GM21576 (cell line): Measurements from ENCODE around the gene SOS1.

ENCODE experiments used
- ATAC-seq: cut with Tn5 transposase; IDR thresholded peaks from one replicate; pipeline ENCODE4 v1.9.1; 2021; ENCODE audit warnings: mild to moderate bottlenecking, moderate library complexity; ENCODE audit not compliant: unreplicated experiment

Gene SOS1

DNA sequence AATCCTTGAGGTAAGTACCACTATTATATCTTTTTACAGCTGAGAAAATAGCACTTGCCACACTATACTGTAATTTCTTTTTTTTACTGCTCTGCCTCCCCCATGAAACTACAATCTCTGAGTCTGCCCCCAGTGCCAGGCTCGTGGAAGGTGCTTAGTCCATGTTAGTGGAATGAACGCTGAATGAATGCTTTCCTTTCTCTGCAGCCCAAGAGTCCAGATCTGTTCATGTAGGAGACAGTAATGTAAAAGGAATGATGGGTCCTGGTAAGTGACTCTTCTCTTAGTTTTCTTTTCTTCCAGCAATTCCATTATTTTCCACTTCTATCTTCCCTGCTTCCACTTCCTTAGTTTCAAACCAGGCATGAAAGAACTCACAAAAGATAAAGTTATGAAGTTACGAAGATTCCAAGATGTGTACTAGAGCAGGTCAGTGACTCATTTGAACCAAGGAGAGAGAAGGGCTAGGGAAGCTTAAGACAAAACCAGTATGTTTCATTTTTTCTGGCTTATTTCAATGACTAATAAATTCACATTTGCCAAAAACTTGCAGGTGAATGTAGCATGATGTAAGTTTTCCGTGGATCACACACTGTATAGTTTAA is 185.2 kb downstream of the SOS1 start:
- ATAC-seq = no peak

DNA sequence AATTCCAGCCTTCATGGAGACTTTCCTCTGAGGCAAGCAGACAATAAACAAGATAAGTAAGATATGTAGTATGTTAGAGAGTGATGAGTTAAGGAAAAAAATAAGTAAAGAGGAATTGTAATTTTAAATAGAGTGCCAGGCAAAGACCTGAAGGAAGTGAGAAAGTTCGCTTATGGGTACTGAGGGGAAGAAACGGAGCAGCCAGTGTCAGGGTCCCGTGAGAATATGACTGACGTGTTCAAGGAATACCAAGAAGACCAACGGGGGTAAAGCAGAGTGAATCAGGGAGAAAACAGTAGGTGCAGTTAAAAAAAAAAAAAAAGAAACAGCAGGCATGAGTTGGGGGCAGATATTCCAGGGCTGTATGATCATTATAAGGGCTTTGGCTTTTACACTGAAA is 186.1 kb downstream of the SOS1 start:
- ATAC-seq = no peak

DNA sequence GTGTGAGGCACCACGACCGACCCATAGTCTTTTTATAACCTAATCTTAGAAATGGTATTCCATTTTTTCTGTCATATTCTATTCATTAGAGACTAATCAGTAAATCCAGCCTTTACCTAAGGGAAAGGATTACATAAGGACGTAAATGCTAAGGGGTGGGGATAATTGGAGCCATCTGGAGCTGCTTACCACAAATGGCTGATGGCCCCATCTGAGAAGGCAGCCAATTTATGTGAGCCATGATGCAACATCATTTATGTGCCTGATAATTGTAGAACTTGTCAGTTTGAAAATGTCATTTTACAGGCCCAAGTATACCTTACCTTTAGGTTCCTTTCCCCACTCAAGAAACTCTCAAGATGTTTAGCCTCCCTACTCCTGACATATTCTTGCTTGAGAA is 187.2 kb downstream of the SOS1 start:
- ATAC-seq = no peak

GRCh38 chr2:38932586-38932985 is 188.3 kb downstream of the SOS1 start:
- no peak for ATAC-seq
